GM18907 (cell line): ENCODE measurements around the gene ADIG.

Experiments
- ATAC-seq: cut with Tn5 transposase; IDR thresholded peaks from one replicate; pipeline ENCODE4 v1.9.1; 2021; ENCODE audit warnings: mild to moderate bottlenecking, moderate library complexity; ENCODE audit not compliant: unreplicated experiment

The ADIG gene

GRCh38 chr20:38629979-38630378, 49.0 kb downstream of the ADIG start:
- ATAC-seq = no peak

GRCh38 chr20:38630727-38631126, 49.7 kb downstream of the ADIG start:
- ATAC-seq = no peak

- ATAC-seq = no peak
Observed at GRCh38 chr20:38631155-38632022, 50.4 kb downstream of the ADIG start.

- ATAC-seq = peak; percentile 66
Observed at GRCh38 chr20:38633577-38634093, 52.6 kb downstream of the ADIG start.

- no peak for ATAC-seq
Observed at GRCh38 chr20:38635721-38636288, 54.8 kb downstream of the ADIG start.
